Erythroblast (primary cell): ENCODE data around the gene IDS.
"Not testable (repeated sequence)": the region's sequence is repeated elsewhere in the genome, so short reads cannot be mapped to it uniquely, and the experiment has no call there.

Source experiments
- DNase-seq, 2 experiments: peaks; one replicate each; lab custom pipeline; 2025; lab: John Stamatoyannopoulos, UW
- GATA1 ChIP-seq: IDR thresholded peaks from 2 replicates; pipeline ENCODE4 v1.6.1; 2011; ENCODE audit warnings: low read depth, mild to moderate bottlenecking, control low read depth, low read length, moderate library complexity
- POLR2A ChIP-seq: IDR thresholded peaks from 2 replicates; pipeline ENCODE4 v1.6.1; 2011; ENCODE audit warnings: mild to moderate bottlenecking, low read length

Gene IDS, protein sequence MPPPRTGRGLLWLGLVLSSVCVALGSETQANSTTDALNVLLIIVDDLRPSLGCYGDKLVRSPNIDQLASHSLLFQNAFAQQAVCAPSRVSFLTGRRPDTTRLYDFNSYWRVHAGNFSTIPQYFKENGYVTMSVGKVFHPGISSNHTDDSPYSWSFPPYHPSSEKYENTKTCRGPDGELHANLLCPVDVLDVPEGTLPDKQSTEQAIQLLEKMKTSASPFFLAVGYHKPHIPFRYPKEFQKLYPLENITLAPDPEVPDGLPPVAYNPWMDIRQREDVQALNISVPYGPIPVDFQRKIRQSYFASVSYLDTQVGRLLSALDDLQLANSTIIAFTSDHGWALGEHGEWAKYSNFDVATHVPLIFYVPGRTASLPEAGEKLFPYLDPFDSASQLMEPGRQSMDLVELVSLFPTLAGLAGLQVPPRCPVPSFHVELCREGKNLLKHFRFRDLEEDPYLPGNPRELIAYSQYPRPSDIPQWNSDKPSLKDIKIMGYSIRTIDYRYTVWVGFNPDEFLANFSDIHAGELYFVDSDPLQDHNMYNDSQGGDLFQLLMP

DNA sequence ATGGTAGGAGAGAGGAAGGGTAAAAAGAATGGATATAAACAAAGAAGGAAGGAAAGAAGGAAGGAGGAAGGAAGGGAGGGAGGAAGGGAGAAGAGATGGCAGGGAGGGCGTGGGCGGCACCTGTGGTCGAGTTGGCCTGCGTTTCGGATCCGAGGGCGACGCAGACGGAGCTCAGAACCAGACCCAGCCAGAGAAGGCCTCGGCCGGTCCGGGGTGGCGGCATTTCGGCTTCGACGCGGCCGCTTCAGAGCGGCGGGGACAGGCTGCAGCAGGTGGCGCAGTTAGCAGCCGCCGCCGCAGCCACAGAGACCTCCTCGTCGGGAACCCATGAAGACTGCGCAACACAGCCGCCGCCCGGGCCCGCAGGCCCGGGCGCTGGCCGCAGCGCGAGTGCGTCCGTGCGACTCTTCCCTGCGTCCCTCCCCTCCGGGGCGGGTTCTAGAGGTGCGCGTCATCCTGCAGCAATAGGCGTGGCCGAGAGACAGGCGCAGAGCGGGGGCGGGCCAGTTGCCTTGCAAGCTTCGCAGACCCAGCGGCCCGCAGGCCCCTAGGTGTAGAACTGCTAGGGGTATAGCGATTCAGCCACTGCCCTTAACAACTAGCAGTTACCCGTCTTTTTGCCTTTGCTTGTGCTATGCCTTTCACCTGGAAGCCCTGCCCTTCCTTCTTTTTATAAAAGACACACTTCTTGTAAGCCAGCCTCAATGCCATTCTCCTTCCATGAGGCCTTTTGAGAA lies at the start of gene IDS:
Gene IDS (minus strand): TSS at position 392 of the 737 bp plus-strand sequence. CDS start 169 bp downstream, at position 223.
- peak; percentile 89 to 91 for DNase-seq
- TF ChIP-seq GATA1, result no peak
- peak; percentile 89 for TF ChIP-seq POLR2A

DNA sequence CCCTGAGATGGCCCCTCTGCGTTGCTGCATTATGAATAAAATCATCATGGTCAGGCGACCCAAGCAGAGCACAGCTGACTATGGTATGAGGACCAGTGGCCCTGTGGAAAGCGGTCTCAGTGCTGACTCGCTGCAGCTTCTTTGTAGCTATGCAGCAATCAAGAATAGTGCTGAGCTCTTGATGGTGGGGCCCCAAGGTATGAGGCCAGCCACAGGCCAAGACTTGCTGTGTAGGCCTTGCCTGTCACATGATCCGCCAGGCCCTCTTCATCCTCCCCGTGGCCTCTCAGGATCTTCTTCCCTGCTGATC lies 46.8 kb upstream of the IDS start:
- not testable (repeated sequence) for DNase-seq

DNA sequence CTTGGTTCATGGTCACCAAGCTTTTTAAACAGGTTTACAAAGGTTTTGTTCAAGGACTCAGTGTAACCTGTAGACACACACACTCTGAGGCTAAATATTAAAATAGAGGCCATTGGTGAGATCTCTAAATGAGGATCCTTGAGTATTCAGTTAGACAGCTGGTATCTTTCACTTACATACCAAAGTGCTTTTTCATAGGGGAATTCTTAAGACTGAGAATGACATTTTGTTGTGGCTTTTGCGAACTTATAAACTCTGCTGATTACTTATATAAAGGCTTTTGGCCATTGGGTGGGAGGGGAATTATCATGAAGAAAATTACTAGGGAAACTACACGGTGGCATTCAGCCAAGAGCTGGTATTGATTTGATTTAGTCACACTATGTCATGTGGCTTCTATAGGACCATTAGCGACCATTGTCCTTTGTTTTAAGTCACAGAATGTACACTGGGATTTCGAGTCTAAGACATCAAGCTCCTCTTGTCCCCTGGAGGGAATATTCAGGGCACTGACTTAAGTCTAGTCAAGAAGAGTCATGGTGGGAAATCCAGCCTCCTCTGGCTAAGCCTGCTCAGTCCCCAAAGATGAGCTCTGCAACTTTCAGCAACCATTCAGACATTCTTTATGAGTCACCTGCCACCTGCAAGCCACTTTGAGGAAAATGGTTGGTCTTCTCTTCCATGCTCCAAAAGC lies 46.3 kb upstream of the IDS start:
- DNase-seq, result not testable (repeated sequence)

DNA sequence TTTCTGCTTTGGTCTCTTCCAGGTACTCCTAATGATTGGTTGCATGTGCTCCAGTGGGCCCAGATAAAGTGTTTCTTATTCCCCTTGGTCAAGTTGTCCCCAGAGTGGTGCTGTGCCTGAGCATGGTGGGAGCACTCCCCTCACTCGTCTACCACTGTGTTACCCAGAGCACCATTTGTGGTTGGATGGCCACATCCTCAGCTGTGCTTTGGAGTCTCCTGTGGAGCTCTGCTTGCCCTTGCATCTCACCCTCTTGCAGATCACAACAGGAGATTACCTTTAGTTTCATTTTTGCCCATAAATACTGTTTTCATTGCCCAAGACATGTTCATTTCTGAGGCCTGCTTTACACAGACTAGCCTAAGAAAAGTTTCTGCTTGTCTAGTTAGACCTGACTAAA lies 45.3 kb upstream of the IDS start:
- not testable (repeated sequence) for DNase-seq

DNA sequence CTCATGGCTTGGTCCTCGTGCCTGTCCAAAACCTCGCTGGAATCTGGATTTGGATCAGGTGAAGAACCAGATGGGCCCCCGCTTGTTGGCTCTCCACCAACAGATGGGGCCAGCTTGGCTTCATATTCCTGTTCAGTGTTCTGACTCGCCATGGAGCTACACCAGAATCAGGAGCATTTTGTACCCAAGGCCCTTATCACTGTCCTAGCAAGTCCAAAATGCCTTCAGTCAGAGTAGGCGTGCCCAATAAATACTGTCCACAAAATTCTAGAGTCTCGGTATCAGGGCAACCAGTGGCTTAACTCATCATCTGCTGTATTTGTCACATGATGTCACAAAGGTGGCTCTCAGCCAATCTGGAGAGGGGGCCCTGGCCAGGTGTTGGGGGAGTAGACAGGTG lies 44.6 kb upstream of the IDS start, which contains the start of gene HSFX3:
Gene HSFX3 (minus strand): TSS at position 224 of the 400 bp plus-strand sequence. CDS start 72 bp downstream, at position 152.
- not testable (repeated sequence) for DNase-seq

DNA sequence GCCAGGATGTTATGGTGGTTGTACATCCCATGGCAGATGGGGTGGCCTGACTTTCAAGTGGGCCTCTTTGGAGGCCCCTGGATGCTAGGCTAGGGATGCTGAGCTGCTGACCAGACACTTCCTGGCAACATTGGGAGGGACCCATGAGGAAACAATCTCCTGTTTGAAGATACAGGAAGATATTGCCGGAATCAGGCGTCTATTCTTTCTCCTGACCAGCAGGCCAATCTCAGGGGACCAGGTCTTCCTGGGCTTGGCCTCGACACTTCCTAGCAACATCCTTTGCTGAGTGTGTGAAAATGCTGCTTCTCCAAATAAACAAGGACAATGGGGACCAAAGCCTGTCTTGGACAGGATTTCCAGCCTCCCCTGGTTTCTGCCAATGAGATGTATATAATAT lies 42.7 kb upstream of the IDS start:
- not testable (repeated sequence) for DNase-seq

DNA sequence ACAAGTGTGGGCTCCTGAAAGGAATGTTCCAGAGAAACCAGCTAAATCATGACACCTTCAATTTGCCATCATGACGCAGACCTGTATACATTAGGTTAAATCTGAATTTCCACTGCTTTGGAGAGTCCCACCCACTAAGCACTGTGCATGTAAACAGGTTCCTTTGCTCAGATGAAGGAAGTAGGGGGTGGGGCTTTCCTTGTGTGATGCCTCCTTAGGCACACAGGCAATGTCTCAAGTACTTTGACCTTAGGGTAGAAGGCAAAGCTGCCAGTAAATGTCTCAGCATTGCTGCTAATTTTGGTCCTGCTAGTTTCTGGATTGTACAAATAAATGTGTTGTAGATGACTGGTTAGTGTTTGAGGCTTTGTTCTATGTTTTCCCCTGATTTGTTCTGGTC lies 41.9 kb upstream of the IDS start:
- not testable (repeated sequence) for DNase-seq

DNA sequence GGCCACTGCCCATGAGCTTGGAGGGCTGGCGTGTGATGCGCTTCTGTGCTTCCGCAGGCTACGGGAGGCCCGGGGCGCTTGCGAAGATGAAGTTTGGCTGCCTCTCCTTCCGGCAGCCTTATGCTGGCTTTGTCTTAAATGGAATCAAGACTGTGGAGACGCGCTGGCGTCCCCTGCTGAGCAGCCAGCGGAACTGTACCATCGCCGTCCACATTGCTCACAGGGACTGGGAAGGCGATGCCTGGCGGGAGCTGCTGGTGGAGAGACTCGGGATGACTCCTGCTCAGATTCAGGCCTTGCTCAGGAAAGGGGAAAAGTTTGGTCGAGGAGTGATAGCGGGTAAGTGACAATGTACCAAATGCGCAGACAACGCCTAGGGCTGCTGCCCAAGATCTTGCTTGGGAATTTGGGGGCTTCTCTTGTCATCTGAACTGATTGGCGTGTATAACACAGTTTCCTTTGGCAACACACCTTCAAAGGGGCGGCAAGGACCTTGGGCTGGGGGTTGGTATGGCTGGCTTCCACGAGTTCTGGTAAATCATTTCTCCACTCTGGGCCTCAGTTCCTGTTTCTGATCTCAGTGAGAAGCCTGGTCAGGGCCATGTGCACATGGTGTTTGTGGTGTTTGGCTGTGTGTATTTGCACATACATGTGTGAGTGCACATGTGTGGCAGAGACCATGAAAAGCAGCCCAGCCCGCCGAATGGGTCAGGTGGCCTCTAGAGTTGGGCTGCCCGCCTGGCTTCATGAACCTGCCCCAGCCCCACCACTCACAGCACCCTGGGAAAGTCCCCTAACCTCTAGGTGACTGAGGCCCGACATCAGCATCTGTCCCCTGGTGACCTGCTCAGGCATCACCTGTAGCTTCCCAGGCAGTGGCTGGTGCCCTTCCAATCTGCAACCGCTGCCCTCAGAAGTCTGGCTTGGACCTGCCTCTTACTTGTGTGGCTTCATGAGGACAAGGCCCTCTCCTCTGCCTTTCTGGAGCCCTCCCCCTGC lies 40.7 kb upstream of the IDS start:
- peak; percentile 27 to 40 for DNase-seq

DNA sequence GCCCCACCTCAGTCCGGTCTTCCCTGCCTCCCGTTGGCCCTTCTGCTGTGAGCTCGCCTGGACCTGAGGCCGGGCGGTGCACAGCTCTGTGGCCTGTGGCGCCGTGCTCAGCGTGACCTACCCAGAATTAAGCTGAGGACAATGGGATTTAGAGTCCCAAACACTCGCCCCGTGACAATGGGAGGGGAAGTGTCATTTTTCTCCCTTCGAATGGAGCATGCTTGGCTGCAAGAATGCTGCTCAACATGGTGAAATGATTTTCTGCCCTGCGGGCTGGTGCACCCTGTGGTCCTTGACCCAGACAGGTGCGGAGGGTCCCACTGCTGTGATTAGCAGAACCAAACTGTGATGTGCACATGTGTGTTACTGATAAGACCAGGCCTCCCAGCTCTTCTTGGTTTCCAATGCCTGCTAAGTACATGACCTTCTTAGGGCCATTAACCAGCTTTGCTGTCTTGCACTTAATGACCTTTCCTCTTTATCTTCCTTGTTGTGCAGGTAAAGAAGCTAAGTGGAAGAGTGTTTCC lies 36.5 kb upstream of the IDS start:
- TF ChIP-seq POLR2A, result no peak
- TF ChIP-seq GATA1, result no peak
- DNase-seq, result peak; percentile 47 to 68

DNA sequence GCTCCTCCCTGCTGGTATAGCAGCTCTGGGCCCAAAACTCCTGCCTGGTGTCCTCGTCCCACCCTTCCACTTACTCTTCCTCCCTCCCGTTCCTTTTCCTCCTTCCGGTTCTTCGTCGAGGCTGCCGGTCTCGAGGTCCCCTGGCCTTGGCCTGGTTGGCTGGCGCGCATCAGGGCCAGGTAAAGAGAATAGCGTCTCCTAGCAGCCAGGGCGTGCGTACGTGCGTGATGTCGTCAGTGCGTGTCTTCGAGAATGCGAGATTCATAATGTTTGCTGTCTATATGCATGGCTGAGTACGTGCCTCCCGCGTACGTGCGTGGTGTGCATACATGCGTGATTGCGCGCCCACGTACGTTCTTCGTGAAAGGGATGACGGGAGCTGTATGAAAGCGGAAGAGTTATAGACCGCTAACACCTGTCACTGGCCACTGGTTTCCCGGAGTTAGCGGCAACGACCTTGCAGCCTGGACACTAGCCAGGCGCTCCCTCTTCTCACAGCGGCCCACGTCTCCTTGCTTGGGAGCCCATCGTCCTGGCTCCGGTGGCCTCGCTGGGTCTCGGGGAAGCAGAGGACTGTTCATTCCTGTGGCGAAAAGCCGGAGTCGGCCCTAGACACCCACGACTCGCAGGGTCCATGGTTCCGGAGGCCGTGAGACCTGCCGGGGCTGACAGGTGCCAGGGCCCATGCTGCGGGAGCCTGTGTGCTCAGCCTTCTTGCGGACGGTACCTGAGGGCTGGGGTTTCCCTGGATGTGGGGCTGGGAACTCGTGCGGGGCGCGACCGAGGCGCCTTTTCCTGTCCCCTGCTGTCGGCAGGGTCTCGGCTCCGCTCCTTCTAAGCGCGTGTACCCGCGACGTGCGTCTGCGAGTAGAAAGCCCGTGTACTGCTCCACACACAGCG lies 35.8 kb upstream of the IDS start, which contains the start of gene EOLA1:
Gene EOLA1 (plus strand): TSS at position 392 of the 900 bp plus-strand sequence. CDS start 4,619 bp downstream, outside the sequence.
- DNase-seq, result peak; percentile 91 to 95
- TF ChIP-seq GATA1, result no peak
- TF ChIP-seq POLR2A, result peak; percentile 76

DNA sequence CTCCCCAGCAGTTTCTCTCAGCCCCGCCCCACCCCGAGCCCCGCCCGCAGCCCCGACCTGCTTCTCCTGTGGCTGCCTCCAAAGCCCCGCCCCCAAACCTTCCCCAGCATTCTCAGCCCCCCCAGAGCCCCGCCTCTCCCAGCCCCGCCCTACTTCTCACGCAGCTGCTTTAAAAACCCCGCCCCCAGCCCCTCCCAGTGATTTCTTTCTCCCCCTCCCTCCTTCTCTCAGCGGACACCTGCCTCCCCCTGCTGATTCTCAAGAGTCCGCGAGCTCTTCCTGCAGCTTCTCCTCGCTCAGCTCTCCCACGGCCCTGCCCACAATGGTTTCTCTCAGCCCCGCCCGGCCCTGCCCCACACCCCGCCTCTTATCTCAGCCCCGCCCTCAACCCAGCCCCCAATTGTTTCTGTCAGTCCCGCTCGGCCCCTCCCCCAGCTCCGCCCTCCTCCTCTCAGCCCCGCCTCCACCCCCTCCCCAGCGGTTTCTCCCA lies 35.1 kb upstream of the IDS start:
- DNase-seq, result peak; percentile 91 to 92
- TF ChIP-seq POLR2A (no peak), GATA1 (no peak)
